Measurements from ENCODE around the gene TMEM192. TPM values are rescaled to one million over a fixed set of nuclear protein-coding genes. Genes with fewer than 3 reads are reported as not detected.

Gene TMEM192
- total and polyA plus RNA-seq, 2 of the 8 experiments (the other 6 are each of a cell fraction or from before 2014, with no cell fraction given), result 7.3 to 10.9 TPM

GRCh38 chr4:165095291-165095690, 17.4 kb downstream of the TMEM192 start (continued):
- TF ChIP-seq, protein P1, sequence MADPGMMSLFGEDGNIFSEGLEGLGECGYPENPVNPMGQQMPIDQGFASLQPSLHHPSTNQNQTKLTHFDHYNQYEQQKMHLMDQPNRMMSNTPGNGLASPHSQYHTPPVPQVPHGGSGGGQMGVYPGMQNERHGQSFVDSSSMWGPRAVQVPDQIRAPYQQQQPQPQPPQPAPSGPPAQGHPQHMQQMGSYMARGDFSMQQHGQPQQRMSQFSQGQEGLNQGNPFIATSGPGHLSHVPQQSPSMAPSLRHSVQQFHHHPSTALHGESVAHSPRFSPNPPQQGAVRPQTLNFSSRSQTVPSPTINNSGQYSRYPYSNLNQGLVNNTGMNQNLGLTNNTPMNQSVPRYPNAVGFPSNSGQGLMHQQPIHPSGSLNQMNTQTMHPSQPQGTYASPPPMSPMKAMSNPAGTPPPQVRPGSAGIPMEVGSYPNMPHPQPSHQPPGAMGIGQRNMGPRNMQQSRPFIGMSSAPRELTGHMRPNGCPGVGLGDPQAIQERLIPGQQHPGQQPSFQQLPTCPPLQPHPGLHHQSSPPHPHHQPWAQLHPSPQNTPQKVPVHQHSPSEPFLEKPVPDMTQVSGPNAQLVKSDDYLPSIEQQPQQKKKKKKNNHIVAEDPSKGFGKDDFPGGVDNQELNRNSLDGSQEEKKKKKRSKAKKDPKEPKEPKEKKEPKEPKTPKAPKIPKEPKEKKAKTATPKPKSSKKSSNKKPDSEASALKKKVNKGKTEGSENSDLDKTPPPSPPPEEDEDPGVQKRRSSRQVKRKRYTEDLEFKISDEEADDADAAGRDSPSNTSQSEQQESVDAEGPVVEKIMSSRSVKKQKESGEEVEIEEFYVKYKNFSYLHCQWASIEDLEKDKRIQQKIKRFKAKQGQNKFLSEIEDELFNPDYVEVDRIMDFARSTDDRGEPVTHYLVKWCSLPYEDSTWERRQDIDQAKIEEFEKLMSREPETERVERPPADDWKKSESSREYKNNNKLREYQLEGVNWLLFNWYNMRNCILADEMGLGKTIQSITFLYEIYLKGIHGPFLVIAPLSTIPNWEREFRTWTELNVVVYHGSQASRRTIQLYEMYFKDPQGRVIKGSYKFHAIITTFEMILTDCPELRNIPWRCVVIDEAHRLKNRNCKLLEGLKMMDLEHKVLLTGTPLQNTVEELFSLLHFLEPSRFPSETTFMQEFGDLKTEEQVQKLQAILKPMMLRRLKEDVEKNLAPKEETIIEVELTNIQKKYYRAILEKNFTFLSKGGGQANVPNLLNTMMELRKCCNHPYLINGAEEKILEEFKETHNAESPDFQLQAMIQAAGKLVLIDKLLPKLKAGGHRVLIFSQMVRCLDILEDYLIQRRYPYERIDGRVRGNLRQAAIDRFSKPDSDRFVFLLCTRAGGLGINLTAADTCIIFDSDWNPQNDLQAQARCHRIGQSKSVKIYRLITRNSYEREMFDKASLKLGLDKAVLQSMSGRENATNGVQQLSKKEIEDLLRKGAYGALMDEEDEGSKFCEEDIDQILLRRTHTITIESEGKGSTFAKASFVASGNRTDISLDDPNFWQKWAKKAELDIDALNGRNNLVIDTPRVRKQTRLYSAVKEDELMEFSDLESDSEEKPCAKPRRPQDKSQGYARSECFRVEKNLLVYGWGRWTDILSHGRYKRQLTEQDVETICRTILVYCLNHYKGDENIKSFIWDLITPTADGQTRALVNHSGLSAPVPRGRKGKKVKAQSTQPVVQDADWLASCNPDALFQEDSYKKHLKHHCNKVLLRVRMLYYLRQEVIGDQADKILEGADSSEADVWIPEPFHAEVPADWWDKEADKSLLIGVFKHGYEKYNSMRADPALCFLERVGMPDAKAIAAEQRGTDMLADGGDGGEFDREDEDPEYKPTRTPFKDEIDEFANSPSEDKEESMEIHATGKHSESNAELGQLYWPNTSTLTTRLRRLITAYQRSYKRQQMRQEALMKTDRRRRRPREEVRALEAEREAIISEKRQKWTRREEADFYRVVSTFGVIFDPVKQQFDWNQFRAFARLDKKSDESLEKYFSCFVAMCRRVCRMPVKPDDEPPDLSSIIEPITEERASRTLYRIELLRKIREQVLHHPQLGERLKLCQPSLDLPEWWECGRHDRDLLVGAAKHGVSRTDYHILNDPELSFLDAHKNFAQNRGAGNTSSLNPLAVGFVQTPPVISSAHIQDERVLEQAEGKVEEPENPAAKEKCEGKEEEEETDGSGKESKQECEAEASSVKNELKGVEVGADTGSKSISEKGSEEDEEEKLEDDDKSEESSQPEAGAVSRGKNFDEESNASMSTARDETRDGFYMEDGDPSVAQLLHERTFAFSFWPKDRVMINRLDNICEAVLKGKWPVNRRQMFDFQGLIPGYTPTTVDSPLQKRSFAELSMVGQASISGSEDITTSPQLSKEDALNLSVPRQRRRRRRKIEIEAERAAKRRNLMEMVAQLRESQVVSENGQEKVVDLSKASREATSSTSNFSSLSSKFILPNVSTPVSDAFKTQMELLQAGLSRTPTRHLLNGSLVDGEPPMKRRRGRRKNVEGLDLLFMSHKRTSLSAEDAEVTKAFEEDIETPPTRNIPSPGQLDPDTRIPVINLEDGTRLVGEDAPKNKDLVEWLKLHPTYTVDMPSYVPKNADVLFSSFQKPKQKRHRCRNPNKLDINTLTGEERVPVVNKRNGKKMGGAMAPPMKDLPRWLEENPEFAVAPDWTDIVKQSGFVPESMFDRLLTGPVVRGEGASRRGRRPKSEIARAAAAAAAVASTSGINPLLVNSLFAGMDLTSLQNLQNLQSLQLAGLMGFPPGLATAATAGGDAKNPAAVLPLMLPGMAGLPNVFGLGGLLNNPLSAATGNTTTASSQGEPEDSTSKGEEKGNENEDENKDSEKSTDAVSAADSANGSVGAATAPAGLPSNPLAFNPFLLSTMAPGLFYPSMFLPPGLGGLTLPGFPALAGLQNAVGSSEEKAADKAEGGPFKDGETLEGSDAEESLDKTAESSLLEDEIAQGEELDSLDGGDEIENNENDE (IDR thresholded peaks at IDR 0.05; ENCODE audit: insufficient replicate concordance, low read length), result no peak
- TF ChIP-seq CHD1 (IDR thresholded peaks at IDR 0.05; ENCODE audit: low read depth, low read length) (no peak), POU5F1 (IDR thresholded peaks at IDR 0.05; ENCODE audit: low read depth, low read length) (no peak), NANOG (IDR thresholded peaks at IDR 0.05; ENCODE audit: insufficient read depth, low read depth, low read length, poor library complexity, severe bottlenecking) (no peak), SIX5 (IDR thresholded peaks at IDR 0.05; ENCODE audit: low read depth, low read length) (no peak), ASH2L (IDR thresholded peaks at IDR 0.05; ENCODE audit: low read length) (no peak), CHD2 (IDR thresholded peaks at IDR 0.05; ENCODE audit: low read length) (no peak), KDM4A (IDR thresholded peaks at IDR 0.05; ENCODE audit: low read depth, low read length, severe bottlenecking) (no peak), RXRA (IDR thresholded peaks at IDR 0.05; ENCODE audit: insufficient read depth, low read depth, low read length) (no peak), YY1 (IDR thresholded peaks at IDR 0.05; ENCODE audit: low read depth, low read length) (no peak), SP4 (IDR thresholded peaks at IDR 0.05; ENCODE audit: low read length) (no peak), POLR2A (IDR thresholded peaks at IDR 0.05; ENCODE audit: control extremely low read depth in 1 of 2, low read depth in 2 of 2, low read length in 2 of 2) (no peak), KDM5A (IDR thresholded peaks at IDR 0.05; ENCODE audit: low read length) (no peak), CTBP2 (IDR thresholded peaks at IDR 0.05; ENCODE audit: borderline replicate concordance, insufficient read depth, insufficient read length, low read length) (no peak)

Data from H1 (cell line).